ENCODE results near the gene ATP9A.

GRCh38 chr20:51735728-51736600, 32.2 kb downstream of the ATP9A start:
- TF ChIP-seq CTCF (IDR thresholded peaks at IDR 0.05; ENCODE audit: low read depth, low read length) (no peak), MYC (IDR thresholded peaks at IDR 0.05; ENCODE audit: low read depth, low read length) (no peak), POLR2A (IDR thresholded peaks at IDR 0.05; ENCODE audit: extremely low read depth, insufficient read length) (no peak), MAX (IDR thresholded peaks at IDR 0.05; ENCODE audit: low read depth, low read length) (no peak)
